ENCODE results near the gene GRIPAP1. TPM values are rescaled to one million over a fixed set of nuclear protein-coding genes. Genes with fewer than 3 reads are reported as not detected.

GRIPAP1 gene
- polyA plus RNA-seq (ENCODE audit: insufficient read length): 25.0 TPM

GRCh38 chrX:49002091-49002935 lies at the start of gene GRIPAP1:
Gene GRIPAP1 (minus strand): TSS chrX:49002264. CDS start chrX:49002229, 35 bp downstream.
- peak; percentile 82 for DNase-seq (ENCODE audit: low read depth)

- DNase-seq (ENCODE audit: low read depth): no peak
Measured at GRCh38 chrX:49043987-49044281, 41.9 kb upstream of the GRIPAP1 start.

GRCh38 chrX:49043220-49043986 lies 41.3 kb upstream of the GRIPAP1 start, which contains the start of gene TFE3:
Gene TFE3 (minus strand): TSS chrX:49043357. CDS start chrX:49043226, 131 bp downstream.
- peak; percentile 96 for DNase-seq (ENCODE audit: low read depth)

- no peak for DNase-seq (ENCODE audit: low read depth)
Measured at GRCh38 chrX:49042581-49043219, 40.6 kb upstream of the GRIPAP1 start.

- DNase-seq (ENCODE audit: low read depth): no peak
Measured at GRCh38 chrX:49041744-49042580, 39.9 kb upstream of the GRIPAP1 start.

GRCh38 chrX:49040376-49040955 lies 38.4 kb upstream of the GRIPAP1 start:
- no peak for DNase-seq (ENCODE audit: low read depth)

GRCh38 chrX:49039598-49040375 lies 37.7 kb upstream of the GRIPAP1 start:
- no peak for DNase-seq (ENCODE audit: low read depth)

GRCh38 chrX:49037883-49038475 lies 35.9 kb upstream of the GRIPAP1 start:
- no peak for DNase-seq (ENCODE audit: low read depth)

- DNase-seq (ENCODE audit: low read depth): no peak
Measured at GRCh38 chrX:49030283-49030682, 28.2 kb upstream of the GRIPAP1 start.

GRCh38 chrX:49029876-49030275 lies 27.8 kb upstream of the GRIPAP1 start:
- no peak for DNase-seq (ENCODE audit: low read depth)

- no peak for DNase-seq (ENCODE audit: low read depth)
Measured at GRCh38 chrX:49019599-49020249, 17.7 kb upstream of the GRIPAP1 start.

GRCh38 chrX:49019050-49019449 lies 17.0 kb upstream of the GRIPAP1 start:
- no peak for DNase-seq (ENCODE audit: low read depth)

GRCh38 chrX:49003696-49004095 lies 1.6 kb upstream of the GRIPAP1 start:
- DNase-seq (ENCODE audit: low read depth): no peak

- no peak for DNase-seq (ENCODE audit: low read depth)
Measured at GRCh38 chrX:49001521-49002090, 458 bp downstream of the GRIPAP1 start.

GRCh38 chrX:49000636-49001035 lies 1.4 kb downstream of the GRIPAP1 start:
- no peak for DNase-seq (ENCODE audit: low read depth)

GRCh38 chrX:48999030-48999429 lies 3.0 kb downstream of the GRIPAP1 start:
- no peak for DNase-seq (ENCODE audit: low read depth)

- no peak for DNase-seq (ENCODE audit: low read depth)
Measured at GRCh38 chrX:48998391-48998790, 3.7 kb downstream of the GRIPAP1 start.

GRCh38 chrX:48997865-48998264 lies 4.2 kb downstream of the GRIPAP1 start:
- no peak for DNase-seq (ENCODE audit: low read depth)

- no peak for DNase-seq (ENCODE audit: low read depth)
Measured at GRCh38 chrX:48997455-48997854, 4.6 kb downstream of the GRIPAP1 start.

All from forelimb muscle (tissue), 1 donor.